GM18867 (cell line): ENCODE data around the gene TOMM20L.

Experiments used
- ATAC-seq: cut with Tn5 transposase; IDR thresholded peaks from one replicate; pipeline ENCODE4 v1.9.1; 2021; ENCODE audit warnings: mild to moderate bottlenecking, moderate library complexity; ENCODE audit not compliant: unreplicated experiment

TOMM20L gene

GRCh38 chr14:58426670-58427280, 31.0 kb downstream of the TOMM20L start:
- ATAC-seq, result peak; percentile 43

- ATAC-seq, result peak; percentile 86
These were observed 31.8 kb downstream of the TOMM20L start, which contains the start of the genes KIAA0586 and TIMM9 for GRCh38 chr14:58427281-58428117. Gene KIAA0586, plus strand, starts transcription at chr14:58427719. Its CDS starts 546 bp downstream, at chr14:58428265. Gene TIMM9, minus strand, starts transcription at chr14:58427531. Its CDS starts 15,586 bp downstream, at chr14:58411945.

- ATAC-seq, result no peak
These were observed 32.5 kb downstream of the TOMM20L start for GRCh38 chr14:58428118-58428683.

- ATAC-seq, result no peak
These were observed 34.4 kb downstream of the TOMM20L start for GRCh38 chr14:58430156-58430555.

- no peak for ATAC-seq
These were observed 43.7 kb downstream of the TOMM20L start for GRCh38 chr14:58439476-58439875.

- ATAC-seq, result no peak
These were observed 48.9 kb downstream of the TOMM20L start for GRCh38 chr14:58444627-58445026.

- ATAC-seq, result no peak
These were observed 60.0 kb downstream of the TOMM20L start for GRCh38 chr14:58455593-58456265.
